H1 (cell line): ENCODE data around the gene HIP1. TPM values are rescaled to one million over a fixed set of nuclear protein-coding genes. Genes with fewer than 3 reads are reported as not detected.

Experiments
- BACH1 ChIP-seq: IDR thresholded peaks from 2 replicates; pipeline ENCODE4 v1.6.1; 2012; ENCODE audit warnings: low read length, improper control_type of control experiment
- CHD7 ChIP-seq: fragments of 300-600 bp; sonication (generic); IDR thresholded peaks from 2 replicates; pipeline ENCODE4 v1.7.1; 2012; ENCODE audit warnings: low read length, moderate library complexity, mild to moderate bottlenecking, inconsistent platforms; ENCODE audit not compliant: insufficient replicate concordance
- EGR1 ChIP-seq: IDR thresholded peaks from 2 replicates; pipeline ENCODE4 v1.6.1; 2011; ENCODE audit warnings: low read depth, low read length, borderline replicate concordance
- GABPA ChIP-seq: IDR thresholded peaks from 2 replicates; pipeline ENCODE4 v1.6.1; 2011; ENCODE audit warnings: mild to moderate bottlenecking, low read length, moderate library complexity, borderline replicate concordance; ENCODE audit not compliant: insufficient read depth
- HDAC2 ChIP-seq, 2 experiments: fragments of 300-600 bp in 1 of 2; sonication (generic) in 1 of 2; IDR thresholded peaks; 2 replicates each; pipeline ENCODE4 v1.6.1; 2011 to 2012; ENCODE audit warnings: low read depth in 2 of 2, low read length in 2 of 2, mild to moderate bottlenecking in 2 of 2, moderate library complexity in 2 of 2, borderline replicate concordance in 1 of 2, inconsistent platforms in 1 of 2
- JUND ChIP-seq: IDR thresholded peaks from 2 replicates; pipeline ENCODE4 v1.6.1; 2011; ENCODE audit warnings: mild to moderate bottlenecking, improper control_type of control experiment, low read length
- KDM4A ChIP-seq: IDR thresholded peaks from one replicate; pipeline ENCODE4 v1.7.1; 2012; ENCODE audit warnings: low read depth, mild to moderate bottlenecking, moderate library complexity, low read length, inconsistent platforms; ENCODE audit not compliant: severe bottlenecking
- KDM5A ChIP-seq: fragments of 200-600 bp; IDR thresholded peaks from 2 replicates; pipeline ENCODE4 v1.7.1; 2012; ENCODE audit warnings: mild to moderate bottlenecking, low read length, inconsistent platforms, mixed read lengths
- PHF8 ChIP-seq: fragments of 200-600 bp; sonication (generic); conservative IDR thresholded peaks from 2 replicates; pipeline ENCODE4 v1.7.1; 2012; ENCODE audit warnings: low read depth, mild to moderate bottlenecking, inconsistent platforms, low read length, moderate library complexity
- POLR2A ChIP-seq, 2 experiments: IDR thresholded peaks; 1 replicate in 1 of 2; 2 replicates in 1 of 2; pipeline ENCODE4 v1.6.1; 2011; ENCODE audit warnings: low read depth in 2 of 2, low read length in 2 of 2, mild to moderate bottlenecking in 2 of 2; ENCODE audit errors: control extremely low read depth in 1 of 2
- RXRA ChIP-seq: IDR thresholded peaks from 2 replicates; pipeline ENCODE4 v1.6.1; 2011; ENCODE audit warnings: low read depth, mild to moderate bottlenecking, low read length, moderate library complexity; ENCODE audit not compliant: insufficient read depth
- SIN3A ChIP-seq, 2 experiments: IDR thresholded peaks in 1 of 2; conservative IDR thresholded peaks in 1 of 2; 2 replicates each; pipeline ENCODE4 v1.6.1; 2011 to 2012; ENCODE audit warnings: low read length in 2 of 2, improper control_type of control experiment in 1 of 2, low read depth in 1 of 2, mild to moderate bottlenecking in 1 of 2
- polyA plus RNA-seq, 7 experiments: library from polyadenylated mRNA; depleted of rRNA in 3 of 7; stranded (reverse) in 5 of 7; unstranded in 2 of 7; fragments of >200 nt in 5 of 7; fragments of 200-250 nt in 2 of 7; gene quantifications; 1 replicate in 5 of 7; 2 replicates in 1 of 7; 4 replicates in 1 of 7; pipeline versions ENCODE4 v1.2.1 to v1.2.3, GENCODE V29; 2011 to 2013; ENCODE audit warnings: missing spikeins in 2 of 7, mixed read lengths in 2 of 7
- total RNA-seq: library from RNA; stranded (reverse); fragmentation: NEBNext Ultra II Directional; extraction: Animal tissue kit (Norgen Biotek cat#: 25700); gene quantifications from 2 replicates; pipeline ENCODE4 v1.2.1, GENCODE V29; 2021

Gene HIP1
- total and polyA plus RNA-seq, 2 of the 8 experiments (the other 6 are each of a cell fraction or from before 2014, with no cell fraction given), result 51.8 to 108 TPM

GRCh38 chr7:75628055-75628454 lies 110.7 kb downstream of the HIP1 start (continued):
- TF ChIP-seq CHD7 (no peak), GABPA (no peak), HDAC2 (IDR thresholded peaks at IDR 0.05; ENCODE audit: borderline replicate concordance in 1 of 2, low read depth in 2 of 2, low read length in 2 of 2) (no peak), SIN3A (conservative IDR thresholded peaks at IDR 0.05 in 1 of 2, IDR thresholded peaks at IDR 0.05 in 1 of 2; ENCODE audit: low read depth in 1 of 2, low read length in 2 of 2) (no peak), JUND (no peak), PHF8 (no peak), KDM4A (no peak), EGR1 (no peak), POLR2A (IDR thresholded peaks at IDR 0.05; ENCODE audit: control extremely low read depth in 1 of 2, low read depth in 2 of 2, low read length in 2 of 2) (no peak), BACH1 (no peak), KDM5A (no peak), RXRA (no peak)
